Duodenal mucosa (tissue), 2 donors: Measurements from ENCODE around the gene ABL1.
"Not testable (repeated sequence)": the region's sequence is repeated elsewhere in the genome, so short reads cannot be mapped to it uniquely, and the experiment has no call there.

Source experiments
- H3K27ac ChIP-seq: one replicate; pipeline ENCODE4 v1.7.0; 2013; ENCODE audit warnings: low read depth, low read length
- H3K27me3 ChIP-seq, 2 donors: one replicate each; pipeline ENCODE4 v1.7.0; 2013; ENCODE audit warnings: low read length in 2 of 2, control low read depth in 1 of 2; ENCODE audit not compliant: insufficient read depth in 2 of 2, control insufficient read depth in 1 of 2
- H3K36me3 ChIP-seq, 2 donors: one replicate each; pipeline ENCODE4 v1.7.0; 2013; ENCODE audit warnings: low read length in 2 of 2, control low read depth in 1 of 2; ENCODE audit not compliant: insufficient read depth in 2 of 2, control insufficient read depth in 1 of 2
- H3K4me1 ChIP-seq, 2 donors: one replicate each; pipeline ENCODE4 v1.7.0; 2013; ENCODE audit warnings: low read length in 2 of 2, control low read depth in 1 of 2; ENCODE audit not compliant: insufficient read depth in 2 of 2, control insufficient read depth in 1 of 2
- H3K4me3 ChIP-seq, 2 donors: one replicate each; pipeline ENCODE4 v1.7.0; 2013; ENCODE audit warnings: low read length in 2 of 2, low read depth in 1 of 2
- H3K9ac ChIP-seq, 2 donors: one replicate each; pipeline ENCODE4 v1.7.0; 2013; ENCODE audit warnings: low read length in 2 of 2, low read depth in 1 of 2
- H3K9me3 ChIP-seq, 2 donors: one replicate each; pipeline ENCODE4 v1.7.0; 2013; ENCODE audit warnings: low read length in 2 of 2, control low read depth in 1 of 2; ENCODE audit not compliant: control insufficient read depth in 1 of 2

The ABL1 gene

GRCh38 chr9:130904070-130905044 is 69.3 kb downstream of the ABL1 start:
- H3K9ac ChIP-seq: no peak overlapping the region
- H3K27me3 ChIP-seq: no peaks in the 10 kb centered on the region

GRCh38 chr9:130905125-130905901 is 70.3 kb downstream of the ABL1 start:
- H3K36me3 ChIP-seq: no peaks in the 10 kb centered on the region
- no peaks in the 10 kb centered on the region for H3K9me3 ChIP-seq
- H3K4me3 ChIP-seq: no peak overlapping the region
- H3K9ac ChIP-seq: no peak overlapping the region
- H3K27ac ChIP-seq: no peak overlapping the region
- H3K27me3 ChIP-seq: no peaks in the 10 kb centered on the region
- no peaks in the 10 kb centered on the region for H3K4me1 ChIP-seq

More at GRCh38 chr9:130904070-130905044, 69.3 kb downstream of the ABL1 start:
- Histone ChIP-seq H3K4me3 (no peak overlapping the region), H3K36me3 (no peaks in the 10 kb centered on the region), H3K4me1 (no peaks in the 10 kb centered on the region), H3K9me3 (no peaks in the 10 kb centered on the region), H3K27ac (no peak overlapping the region)

GRCh38 chr9:130905902-130906734 is 71.1 kb downstream of the ABL1 start:
- no peak overlapping the region for H3K27ac ChIP-seq
- H3K4me3 ChIP-seq: no peak overlapping the region
- H3K4me1 ChIP-seq: no peaks in the 10 kb centered on the region
- no peaks in the 10 kb centered on the region for H3K27me3 ChIP-seq
- H3K9me3 ChIP-seq: no peaks in the 10 kb centered on the region
- no peaks in the 10 kb centered on the region for H3K36me3 ChIP-seq
- no peak overlapping the region for H3K9ac ChIP-seq

DNA sequence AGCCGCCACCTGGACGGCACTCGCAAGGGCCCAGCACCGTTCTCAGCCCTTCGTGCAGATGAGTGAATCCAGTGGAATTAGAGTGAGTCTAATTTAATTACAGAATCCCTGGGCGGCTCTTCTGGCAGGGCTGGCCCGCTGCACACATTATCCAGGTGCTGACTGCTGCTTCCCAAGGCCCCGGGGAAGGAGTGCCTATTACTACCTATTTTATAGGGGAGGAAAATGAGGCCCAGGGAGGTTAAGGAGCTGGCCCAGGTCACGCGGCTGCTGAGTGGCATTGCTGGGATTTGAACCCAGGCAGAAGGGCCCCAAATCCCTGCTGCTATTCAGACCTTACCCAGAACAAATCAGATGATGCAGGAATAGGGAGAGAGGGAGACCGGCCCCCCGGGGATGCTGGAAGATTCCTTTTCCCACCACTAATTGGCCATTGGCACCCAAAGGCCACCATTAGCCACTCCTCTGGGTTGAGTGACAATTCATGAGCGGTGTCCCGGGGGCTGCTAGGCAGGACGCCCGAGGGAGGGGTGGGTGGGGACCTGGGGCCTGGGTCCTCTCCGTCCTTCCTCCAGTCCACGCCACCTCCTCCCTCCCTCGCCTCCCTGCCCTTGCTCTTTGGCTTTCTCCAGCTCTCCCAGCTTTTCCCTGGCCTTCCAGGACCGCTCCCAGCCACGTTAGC is 71.8 kb downstream of the ABL1 start:
- Histone ChIP-seq H3K27ac (no peak overlapping the region), H3K4me1 (no peaks in the 10 kb centered on the region), H3K36me3 (no peaks in the 10 kb centered on the region), H3K9me3 (no peaks in the 10 kb centered on the region), H3K9ac (no peak overlapping the region), H3K4me3 (no peak overlapping the region), H3K27me3 (peaks cover 0 to 3% of the 10 kb centered on the region in 2 donors)

DNA sequence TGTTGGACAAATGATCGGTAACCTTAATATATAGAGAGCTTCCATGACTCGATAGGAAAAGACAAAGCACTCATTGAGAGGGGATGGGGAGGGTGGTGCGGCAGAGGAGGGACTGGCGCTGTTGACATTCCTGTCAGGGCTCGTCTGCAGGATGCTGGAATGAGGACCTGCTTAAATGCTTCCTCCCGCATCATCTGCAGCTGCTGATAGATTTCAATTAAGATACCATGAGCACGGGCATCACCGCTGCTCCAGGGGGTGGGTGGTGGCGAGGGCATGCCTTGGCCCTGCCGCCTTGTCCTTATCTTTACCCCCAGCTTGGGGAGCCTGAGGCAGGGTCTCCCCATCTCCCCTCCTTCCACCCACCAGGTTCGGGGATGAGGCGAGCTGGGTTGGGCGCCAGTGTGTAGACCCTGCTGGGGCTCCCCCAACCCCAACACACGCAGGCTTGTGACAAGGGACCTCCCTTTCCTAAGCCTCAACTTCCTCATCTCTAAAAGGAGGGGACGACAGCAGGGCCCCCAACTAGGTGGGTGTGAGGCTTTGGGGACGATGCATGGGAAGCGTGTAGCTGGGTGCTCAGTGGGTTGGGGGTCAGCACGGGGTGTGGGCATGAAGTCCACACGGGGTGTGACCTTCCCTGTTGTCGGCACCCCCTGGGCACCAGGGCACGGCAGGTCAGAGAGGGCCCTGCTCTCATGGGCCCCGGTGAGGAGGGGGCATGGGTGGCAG is 73.3 kb downstream of the ABL1 start:
- Histone ChIP-seq H3K4me1 (no peaks in the 10 kb centered on the region), H3K9ac (no peak overlapping the region), H3K27me3 (peaks cover 0 to 3% of the 10 kb centered on the region in 2 donors), H3K36me3 (no peaks in the 10 kb centered on the region), H3K9me3 (no peaks in the 10 kb centered on the region), H3K4me3 (no peak overlapping the region), H3K27ac (no peak overlapping the region)

- no peaks in the 10 kb centered on the region for H3K4me1 ChIP-seq
- H3K27me3 ChIP-seq: peaks cover 0 to 3% of the 10 kb centered on the region in 2 donors
- no peak overlapping the region for H3K9ac ChIP-seq
- no peak overlapping the region for H3K27ac ChIP-seq
- no peaks in the 10 kb centered on the region for H3K36me3 ChIP-seq
- no peak overlapping the region for H3K4me3 ChIP-seq
- no peaks in the 10 kb centered on the region for H3K9me3 ChIP-seq
Measured at GRCh38 chr9:130908878-130909355, 73.9 kb downstream of the ABL1 start.

- H3K36me3 ChIP-seq, H3K9me3 ChIP-seq, H3K27ac ChIP-seq, H3K4me1 ChIP-seq, H3K27me3 ChIP-seq, H3K4me3 ChIP-seq, H3K9ac ChIP-seq: not testable (repeated sequence)
Measured at GRCh38 chr9:130910041-130910440, 75.0 kb downstream of the ABL1 start.

- not testable (repeated sequence) for H3K27me3 ChIP-seq
Measured at GRCh38 chr9:130910670-130911069, 75.6 kb downstream of the ABL1 start.

More at GRCh38 chr9:130910670-130911069, 75.6 kb downstream of the ABL1 start:
- H3K4me3 ChIP-seq, H3K9me3 ChIP-seq, H3K27ac ChIP-seq, H3K36me3 ChIP-seq, H3K9ac ChIP-seq, H3K4me1 ChIP-seq: not testable (repeated sequence)
